HCT116 (cell line): ENCODE results near the gene SMS. TPM values are rescaled to one million over a fixed set of nuclear protein-coding genes. Genes with fewer than 3 reads are reported as not detected.
A peak's percentile ranks its signal among the peaks of the same experiment; 100 is the strongest.

Experiments
- ATAC-seq: fragments of 200-7000 bp; cut with Tn5 transposase; 2 replicates; pipeline ENCODE4 v1.9.1; 2020; ENCODE audit warnings: mild to moderate bottlenecking, moderate library complexity
- BruUV-seq: library from RNA; stranded (reverse); fragments of 400-500 nt; replicated peaks from 2 replicates; lab custom pipeline; 2021; lab: Mats Ljungman, UMichigan
- CTCF ChIA-PET: fragments of 300-600 bp; sonication (Branson Sonifier 250); formaldehyde crosslinking; loops from one replicate; lab custom pipeline; 2021; ENCODE audit warnings: antibody characterized with exemption; lab: Charles Lee
- POLR2A ChIA-PET: fragments of 300-600, 350-600 bp; sonication (Branson Sonifier 250); formaldehyde crosslinking; loops from one replicate; lab custom pipeline; 2021; ENCODE audit warnings: antibody characterized with exemption; lab: Charles Lee
- RAD21 ChIA-PET, 2 experiments: fragments of 300-600 bp; sonication (Branson Sonifier 250); formaldehyde crosslinking; loops; one replicate each; lab custom pipeline; 2023; ENCODE audit warnings: low total read pairs in 2 of 2; ENCODE audit not compliant: uncharacterized antibody in 2 of 2, unreplicated experiment in 2 of 2, low non-redundant PET in 1 of 2; lab: Charles Lee
- DNase-seq: peaks from one replicate; pipeline ENCODE4 v3.0.0-alpha.2; 2010; ENCODE audit warnings: low read depth, low spot score
- H2AFZ ChIP-seq: fragments of 200-600 bp; shearing (Covaris generic), sonication (generic); 2 replicates; pipeline ENCODE4 v1.6.1; 2017; ENCODE audit warnings: low read depth, mixed run types, mixed read lengths, antibody characterized with exemption, low read length; ENCODE audit not compliant: poor library complexity, severe bottlenecking
- H3K27ac ChIP-seq: 2 replicates; pipeline ENCODE4 v1.5.1; 2012; ENCODE audit warnings: low read depth, low read length
- H3K27me3 ChIP-seq: fragments of 200-600 bp; sonication (generic); 2 replicates; pipeline ENCODE4 v1.6.1; 2016; ENCODE audit warnings: mixed run types, low read length, mixed read lengths; ENCODE audit not compliant: insufficient read depth
- H3K36me3 ChIP-seq, 2 experiments: fragments of 200-500 bp in 1 of 2; fragments of 200-600 bp in 1 of 2; sonication (Bioruptor generic) in 1 of 2; sonication (generic) in 1 of 2; 2 replicates each; pipeline versions ENCODE4 v1.5.1 to v1.6.1; 2014 to 2016; ENCODE audit warnings: low read length in 2 of 2, inconsistent platforms in 1 of 2, mixed read lengths in 1 of 2, mixed run types in 1 of 2; ENCODE audit not compliant: insufficient read depth in 2 of 2, control insufficient read depth in 1 of 2
- H3K4me1 ChIP-seq, 2 experiments: fragments of 200-600 bp in 1 of 2; sonication (generic) in 1 of 2; 2 replicates each; pipeline versions ENCODE4 v1.5.1 to v1.6.1; 2012 to 2017; ENCODE audit warnings: low read length in 2 of 2, inconsistent platforms in 1 of 2, mild to moderate bottlenecking in 1 of 2, mixed read lengths in 1 of 2, mixed run types in 1 of 2, moderate library complexity in 1 of 2; ENCODE audit not compliant: insufficient read depth in 2 of 2, control insufficient read depth in 1 of 2
- H3K4me2 ChIP-seq: fragments of 200-600 bp; sonication (generic); 2 replicates; pipeline ENCODE4 v1.6.1; 2017; ENCODE audit warnings: mixed run types, low read length, mixed read lengths
- H3K4me3 ChIP-seq, 2 experiments: fragments of 200-600 bp in 1 of 2; sonication (generic) in 1 of 2; replicated peaks in 1 of 2; 2 replicates each; pipeline ENCODE4 v1.5.1; 2011 to 2016; ENCODE audit warnings: low read length in 2 of 2, control low read depth in 1 of 2, low read depth in 1 of 2, mild to moderate bottlenecking in 1 of 2, mixed read lengths in 1 of 2, mixed run types in 1 of 2
- H3K79me2 ChIP-seq: fragments of 200-600 bp; sonication (generic); 2 replicates; pipeline ENCODE4 v1.6.1; 2017; ENCODE audit warnings: mild to moderate bottlenecking, mixed run types, low read length, moderate library complexity, mixed read lengths; ENCODE audit not compliant: insufficient read depth
- H3K9ac ChIP-seq: fragments of 200-600 bp; sonication (generic); 2 replicates; pipeline ENCODE4 v1.6.1; 2016; ENCODE audit warnings: low read length, mixed read lengths
- H3K9me2 ChIP-seq: fragments of 200-600 bp; sonication (generic), shearing (Covaris generic); 2 replicates; pipeline ENCODE4 v1.6.1; 2017; ENCODE audit warnings: mixed run types, mild to moderate bottlenecking, moderate library complexity; ENCODE audit not compliant: insufficient read depth
- H3K9me3 ChIP-seq, 2 experiments: fragments of 200-500 bp in 1 of 2; fragments of 200-600 bp in 1 of 2; sonication (Bioruptor generic) in 1 of 2; sonication (generic) in 1 of 2; 2 replicates each; pipeline ENCODE4 v1.6.1; 2014 to 2017; ENCODE audit warnings: low read length in 2 of 2, mixed read lengths in 2 of 2, inconsistent platforms in 1 of 2, low read depth in 1 of 2, mild to moderate bottlenecking in 1 of 2, mixed run types in 1 of 2, moderate library complexity in 1 of 2; ENCODE audit not compliant: control insufficient read depth in 1 of 2, insufficient read depth in 1 of 2
- H4K20me1 ChIP-seq: fragments of 200-600 bp; sonication (generic), shearing (Covaris generic); 2 replicates; pipeline ENCODE4 v1.6.1; 2017; ENCODE audit warnings: mixed run types, mild to moderate bottlenecking, moderate library complexity; ENCODE audit not compliant: insufficient read depth
- ATF3 ChIP-seq: IDR thresholded peaks from 2 replicates; pipeline ENCODE4 v1.6.1; 2012
- CBX3 ChIP-seq: IDR thresholded peaks from 2 replicates; pipeline ENCODE4 v1.6.1; 2012; ENCODE audit warnings: low read depth
- EGR1 ChIP-seq: IDR thresholded peaks from 2 replicates; pipeline ENCODE4 v1.6.1; 2012; ENCODE audit warnings: low read depth
- EZH2 ChIP-seq: fragments of 200-600 bp; sonication (generic); IDR thresholded peaks from 2 replicates; pipeline ENCODE4 v1.6.1; 2017; ENCODE audit warnings: antibody characterized with exemption, mixed run types
- EZH2phosphoT487 ChIP-seq: fragments of 200-600 bp; IDR thresholded peaks from 2 replicates; pipeline ENCODE4 v1.6.1; 2018; ENCODE audit warnings: antibody characterized with exemption, borderline replicate concordance
- FOSL1 ChIP-seq: IDR thresholded peaks from 2 replicates; pipeline ENCODE4 v1.6.1; 2012; ENCODE audit warnings: low read depth
- MAX ChIP-seq: IDR thresholded peaks from 2 replicates; pipeline ENCODE4 v1.6.1; 2012
- POLR2A ChIP-seq: IDR thresholded peaks from 2 replicates; pipeline ENCODE4 v1.7.0; 2011; ENCODE audit warnings: borderline replicate concordance; ENCODE audit not compliant: insufficient read depth, insufficient read length; ENCODE audit errors: extremely low read depth
- POLR2AphosphoS5 ChIP-seq: IDR thresholded peaks from 2 replicates; pipeline ENCODE4 v1.6.1; 2011; ENCODE audit warnings: mild to moderate bottlenecking, low read depth, low read length, moderate library complexity
- RAD21 ChIP-seq: IDR thresholded peaks from 2 replicates; pipeline ENCODE4 v1.6.1; 2012; ENCODE audit warnings: low read depth, mild to moderate bottlenecking
- SIN3A ChIP-seq: IDR thresholded peaks from 2 replicates; pipeline ENCODE4 v1.6.1; 2012; ENCODE audit warnings: low read depth
- SP1 ChIP-seq: IDR thresholded peaks from 2 replicates; pipeline ENCODE4 v1.6.1; 2012; ENCODE audit warnings: low read depth
- SRF ChIP-seq: IDR thresholded peaks from 2 replicates; pipeline ENCODE4 v1.6.1; 2012; ENCODE audit warnings: low read depth
- TCF7L2 ChIP-seq: IDR thresholded peaks from 2 replicates; pipeline ENCODE4 v1.7.0; 2011; ENCODE audit warnings: borderline replicate concordance, inconsistent platforms; ENCODE audit not compliant: insufficient read depth, insufficient read length; ENCODE audit errors: extremely low read depth
- YY1 ChIP-seq: IDR thresholded peaks from 2 replicates; pipeline ENCODE4 v1.6.1; 2011; ENCODE audit warnings: low read length, low read depth, moderate library complexity, mild to moderate bottlenecking; ENCODE audit not compliant: insufficient replicate concordance; ENCODE audit errors: extremely low read depth
- ZBTB33 ChIP-seq: IDR thresholded peaks from 2 replicates; pipeline ENCODE4 v1.6.1; 2011; ENCODE audit warnings: mild to moderate bottlenecking, low read length, moderate library complexity; ENCODE audit not compliant: insufficient replicate concordance; ENCODE audit errors: extremely low read depth
- ZFX ChIP-seq: fragments of 450-650 bp; IDR thresholded peaks from 2 replicates; pipeline ENCODE4 v1.6.1; 2017
- ZNF274 ChIP-seq: fragments of 200-500 bp; sonication (Bioruptor generic); IDR thresholded peaks from 2 replicates; pipeline ENCODE4 v1.6.1; 2014; ENCODE audit warnings: mild to moderate bottlenecking, low read depth, low read length, inconsistent platforms
- intact Hi-C: fragments of 100-400 bp; cut with micrococcal nuclease; formaldehyde crosslinking; loops from 2 replicates; pipeline ENCODE4 v1.10.0; 2022
- total RNA-seq: library from RNA; stranded (reverse); gene quantifications from one replicate; pipeline ENCODE4 v1.2.1, GENCODE V29; 2021; ENCODE audit not compliant: unreplicated experiment
- TF ChIP-seq, protein P1 (sequence below): IDR thresholded peaks from 2 replicates; pipeline ENCODE4 v1.6.1; 2012; ENCODE audit warnings: low read depth

Gene SMS
- total RNA-seq, 1 experiment from 2014 or later: 164 TPM

DNA sequence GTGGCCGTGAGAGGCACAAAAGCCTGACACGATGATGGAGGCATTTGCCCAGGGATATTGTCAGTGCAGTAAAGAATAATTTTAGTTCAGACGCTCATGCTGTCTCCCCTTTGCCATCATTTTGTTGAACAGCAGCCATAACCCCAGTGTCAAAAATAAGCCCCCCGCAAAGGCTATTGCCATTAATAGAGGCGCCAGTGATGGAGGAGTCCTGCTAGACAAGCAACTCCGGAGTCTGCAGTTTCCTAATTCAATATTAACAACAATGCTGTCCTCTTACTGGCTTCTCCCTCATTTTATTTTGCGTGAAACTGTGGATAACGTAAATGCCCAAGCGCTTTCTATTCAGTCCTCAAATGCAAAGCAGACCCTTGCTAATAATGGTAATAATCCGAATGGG, 603 bp upstream of the SMS start:
- Histone ChIP-seq H3K9ac (peak overlapping the region; percentile 60), H2AFZ (no peak overlapping the region), H3K4me2 (peak overlapping the region; percentile 66), H3K9me3 (no peaks in the 10 kb centered on the region), H3K4me1 (peaks cover 14 to 37% of the 10 kb centered on the region in 2 experiments), H4K20me1 (no peaks in the 10 kb centered on the region), H3K27me3 (no peaks in the 10 kb centered on the region), H3K9me2 (no peaks in the 10 kb centered on the region), H3K27ac (0 out of 2 replicates have a peak overlapping the region, but pooled peaks have one; percentile 83), H3K4me3 (peak overlapping the region; percentile 19 to 56; a peak in 3 of 4 replicates), H3K79me2 (peaks cover 36% of the 10 kb centered on the region), H3K36me3 (no peaks in the 10 kb centered on the region)
- ChIA-PET CTCF (no interaction called here), POLR2A (no interaction called here), RAD21 (no interaction called here)
- no peak for TF ChIP-seq MAX
- TF ChIP-seq ATF3: no peak
- no peak for TF ChIP-seq EGR1
- TF ChIP-seq TCF7L2: no peak
- TF ChIP-seq SRF: no peak
- TF ChIP-seq YY1: no peak
- no peak for TF ChIP-seq EZH2
- TF ChIP-seq SIN3A: no peak
- no peak for TF ChIP-seq POLR2A
- no peak for TF ChIP-seq FOSL1
- TF ChIP-seq POLR2AphosphoS5: no peak
- no peak for TF ChIP-seq ZBTB33
- no peak for TF ChIP-seq EZH2phosphoT487
- TF ChIP-seq ZNF274: no peak
- no peak for TF ChIP-seq ZFX
- TF ChIP-seq RAD21: no peak
- TF ChIP-seq, protein P1, sequence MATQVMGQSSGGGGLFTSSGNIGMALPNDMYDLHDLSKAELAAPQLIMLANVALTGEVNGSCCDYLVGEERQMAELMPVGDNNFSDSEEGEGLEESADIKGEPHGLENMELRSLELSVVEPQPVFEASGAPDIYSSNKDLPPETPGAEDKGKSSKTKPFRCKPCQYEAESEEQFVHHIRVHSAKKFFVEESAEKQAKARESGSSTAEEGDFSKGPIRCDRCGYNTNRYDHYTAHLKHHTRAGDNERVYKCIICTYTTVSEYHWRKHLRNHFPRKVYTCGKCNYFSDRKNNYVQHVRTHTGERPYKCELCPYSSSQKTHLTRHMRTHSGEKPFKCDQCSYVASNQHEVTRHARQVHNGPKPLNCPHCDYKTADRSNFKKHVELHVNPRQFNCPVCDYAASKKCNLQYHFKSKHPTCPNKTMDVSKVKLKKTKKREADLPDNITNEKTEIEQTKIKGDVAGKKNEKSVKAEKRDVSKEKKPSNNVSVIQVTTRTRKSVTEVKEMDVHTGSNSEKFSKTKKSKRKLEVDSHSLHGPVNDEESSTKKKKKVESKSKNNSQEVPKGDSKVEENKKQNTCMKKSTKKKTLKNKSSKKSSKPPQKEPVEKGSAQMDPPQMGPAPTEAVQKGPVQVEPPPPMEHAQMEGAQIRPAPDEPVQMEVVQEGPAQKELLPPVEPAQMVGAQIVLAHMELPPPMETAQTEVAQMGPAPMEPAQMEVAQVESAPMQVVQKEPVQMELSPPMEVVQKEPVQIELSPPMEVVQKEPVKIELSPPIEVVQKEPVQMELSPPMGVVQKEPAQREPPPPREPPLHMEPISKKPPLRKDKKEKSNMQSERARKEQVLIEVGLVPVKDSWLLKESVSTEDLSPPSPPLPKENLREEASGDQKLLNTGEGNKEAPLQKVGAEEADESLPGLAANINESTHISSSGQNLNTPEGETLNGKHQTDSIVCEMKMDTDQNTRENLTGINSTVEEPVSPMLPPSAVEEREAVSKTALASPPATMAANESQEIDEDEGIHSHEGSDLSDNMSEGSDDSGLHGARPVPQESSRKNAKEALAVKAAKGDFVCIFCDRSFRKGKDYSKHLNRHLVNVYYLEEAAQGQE: no peak
- TF ChIP-seq SP1: no peak
- no peak for TF ChIP-seq CBX3
- TSS peak; percentile 82 for BruUV-seq
- intact Hi-C loops: no loop called here
- DNase-seq: no peak
- no peak for ATAC-seq
